ENCODE measurements around the gene ZNF583. TPM values are rescaled to one million over a fixed set of nuclear protein-coding genes. Genes with fewer than 3 reads are reported as not detected.
A peak's percentile ranks its signal among the peaks of the same experiment; 100 is the strongest.

Gene ZNF583
- total RNA-seq, 2 experiments from 2014 or later, result 1.6 to 1.9 TPM

GRCh38 chr19:56441206-56441792 lies 37.2 kb downstream of the ZNF583 start:
- ATAC-seq, result no peak
- H3K27ac Mint-ChIP-seq, result no peak overlapping the region
- CTCF ChIA-PET, result no interaction called here
- H3K9me3 Mint-ChIP-seq, result peaks cover 53% of the 10 kb centered on the region
- DNase-seq, result no peak
- POLR2A ChIA-PET, result no interaction called here
- H3K36me3 Mint-ChIP-seq (ENCODE audit: low read depth), result peaks cover 35% of the 10 kb centered on the region
- intact Hi-C loops (cut with micrococcal nuclease), result no loop called here
- no peaks in the 10 kb centered on the region for H3K4me1 Mint-ChIP-seq (ENCODE audit: low read depth)
- no peak overlapping the region for H3K4me3 Mint-ChIP-seq
- H3K27me3 Mint-ChIP-seq, result no peaks in the 10 kb centered on the region
- TF ChIP-seq CTCF (IDR thresholded peaks at IDR 0.05), result no peak

GRCh38 chr19:56474308-56474707 lies 70.2 kb downstream of the ZNF583 start:
- ChIA-PET POLR2A (no interaction called here), CTCF (no interaction called here)
- intact Hi-C loops (cut with micrococcal nuclease), result no loop called here
- no peak for ATAC-seq
- H3K27me3 Mint-ChIP-seq, result peaks cover 10% of the 10 kb centered on the region
- no peak for TF ChIP-seq CTCF (IDR thresholded peaks at IDR 0.05)
- H3K27ac Mint-ChIP-seq, result no peak overlapping the region
- peaks cover 71% of the 10 kb centered on the region for H3K36me3 Mint-ChIP-seq (ENCODE audit: low read depth)
- no peak for DNase-seq
- peaks cover 22% of the 10 kb centered on the region for H3K4me1 Mint-ChIP-seq (ENCODE audit: low read depth)
- H3K9me3 Mint-ChIP-seq, result peaks cover 52% of the 10 kb centered on the region
- no peak overlapping the region for H3K4me3 Mint-ChIP-seq

GRCh38 chr19:56476093-56476492 lies 72.0 kb downstream of the ZNF583 start:
- intact Hi-C loops (cut with micrococcal nuclease), result no loop called here
- peaks cover 54% of the 10 kb centered on the region for H3K9me3 Mint-ChIP-seq
- no peak for ATAC-seq
- ChIA-PET CTCF (no interaction called here), POLR2A (no interaction called here)
- peaks cover 10% of the 10 kb centered on the region for H3K27me3 Mint-ChIP-seq
- no peak for TF ChIP-seq CTCF (IDR thresholded peaks at IDR 0.05)
- no peak overlapping the region for H3K27ac Mint-ChIP-seq
- H3K4me1 Mint-ChIP-seq (ENCODE audit: low read depth), result peaks cover 23% of the 10 kb centered on the region
- H3K4me3 Mint-ChIP-seq, result peak overlapping the region; percentile 79
- peaks cover 66% of the 10 kb centered on the region for H3K36me3 Mint-ChIP-seq (ENCODE audit: low read depth)
- no peak for DNase-seq

Other genes starting within 250 kb of the ZNF583 start
- not detected for gene GALP, start 228.3 kb upstream of the ZNF583 start, total RNA-seq
- gene ZSCAN5B, start 206.5 kb upstream of the ZNF583 start, total RNA-seq, result not detected
- gene ZSCAN5C, start 202.1 kb upstream of the ZNF583 start, total RNA-seq, result not detected
- gene EDDM13, start 131.6 kb upstream of the ZNF583 start, total RNA-seq, result 1 to 10 TPM in 1 of 2 experiments, not detected in 1; 1.3 TPM
- 1 to 10 TPM; 7.7 to 9.0 TPM for gene ZSCAN5A, start 89.5 kb upstream of the ZNF583 start, total RNA-seq
- 1 to 10 TPM; 2.0 to 2.4 TPM for gene ZNF582, start 10.8 kb upstream of the ZNF583 start, total RNA-seq
- 1 to 10 TPM; 6.2 to 6.4 TPM for gene ZNF667, start 73.0 kb downstream of the ZNF583 start, total RNA-seq
- 1 to 10 TPM in 1 of 2 experiments, under 1 TPM in 1; 0.27 to 1.3 TPM for gene ZNF471, start 103.5 kb downstream of the ZNF583 start, total RNA-seq
- 1 to 10 TPM; 3.6 to 4.4 TPM for gene ZFP28, start 134.6 kb downstream of the ZNF583 start, total RNA-seq
- 1 to 10 TPM; 6.7 to 7.2 TPM for gene ZNF470, start 163.1 kb downstream of the ZNF583 start, total RNA-seq
- 1 to 10 TPM; 4.4 to 5.3 TPM for gene ZNF71, start 191.0 kb downstream of the ZNF583 start, total RNA-seq
- not detected for gene SMIM17, start 238.8 kb downstream of the ZNF583 start, total RNA-seq

Measured in activated CD8-positive, alpha-beta T cell treated with anti-CD3 and anti-CD28 coated beads for 36 hours (primary cell).